Liver (tissue), 9 donors: Measurements from ENCODE around the gene HPCAL1. TPM values are rescaled to one million over a fixed set of nuclear protein-coding genes. Genes with fewer than 3 reads are reported as not detected.
"Not testable (repeated sequence)": the region's sequence is repeated elsewhere in the genome, so short reads cannot be mapped to it uniquely, and the experiment has no call there.

Experiments
- DNase-seq: peaks from one replicate; pipeline ENCODE4 v3.0.0-alpha.2; 2017; ENCODE audit warnings: low spot score
- H3K27ac ChIP-seq, 2 donors: one replicate each; pipeline ENCODE4 v1.7.0; 2013; ENCODE audit warnings: inconsistent platforms in 2 of 2, low read length in 2 of 2, control low read depth in 1 of 2, low read depth in 1 of 2, mild to moderate bottlenecking in 1 of 2
- H3K27me3 ChIP-seq, 4 donors: one replicate each; pipeline versions ENCODE4 v1.6.1 to v1.7.0; 2013; ENCODE audit warnings: low read length in 3 of 4, inconsistent platforms in 1 of 4, mild to moderate bottlenecking in 1 of 4, moderate library complexity in 1 of 4; ENCODE audit not compliant: control insufficient read depth in 4 of 4, insufficient read depth in 4 of 4
- H3K36me3 ChIP-seq, 4 donors: one replicate each; pipeline versions ENCODE4 v1.6.1 to v1.7.0; 2013; ENCODE audit warnings: low read length in 3 of 4, mild to moderate bottlenecking in 3 of 4, low read depth in 1 of 4, moderate library complexity in 1 of 4; ENCODE audit not compliant: control insufficient read depth in 4 of 4, insufficient read depth in 3 of 4
- H3K4me1 ChIP-seq, 4 donors: one replicate each; pipeline versions ENCODE4 v1.6.1 to v1.7.0; 2013; ENCODE audit warnings: low read length in 3 of 4, mild to moderate bottlenecking in 3 of 4, moderate library complexity in 1 of 4; ENCODE audit not compliant: control insufficient read depth in 4 of 4, insufficient read depth in 4 of 4
- H3K4me3 ChIP-seq, 3 donors: one replicate each; pipeline versions ENCODE4 v1.6.1 to v1.7.0; 2013; ENCODE audit warnings: low read length in 3 of 3, control low read depth in 1 of 3, low read depth in 1 of 3, mild to moderate bottlenecking in 1 of 3
- H3K9ac ChIP-seq, 2 donors: one replicate each; pipeline ENCODE4 v1.7.0; 2013; ENCODE audit warnings: low read length in 2 of 2, mild to moderate bottlenecking in 2 of 2, moderate library complexity in 2 of 2, control low read depth in 1 of 2, low read depth in 1 of 2
- H3K9me3 ChIP-seq, 4 donors: one replicate each; pipeline versions ENCODE4 v1.6.1 to v1.7.0; 2013; ENCODE audit warnings: low read length in 3 of 4; ENCODE audit not compliant: control insufficient read depth in 4 of 4
- EGR1 ChIP-seq, 2 donors: IDR thresholded peaks; 2 replicates each; pipeline ENCODE4 v1.6.1; 2016 to 2018; ENCODE audit warnings: antibody characterized with exemption in 2 of 2, low read depth in 2 of 2
- FOXA1 ChIP-seq: IDR thresholded peaks from 2 replicates; pipeline ENCODE4 v1.6.1; 2016; ENCODE audit warnings: antibody characterized with exemption
- FOXA2 ChIP-seq: IDR thresholded peaks from 2 replicates; pipeline ENCODE4 v1.6.1; 2016; ENCODE audit warnings: antibody characterized with exemption
- GABPA ChIP-seq, 2 donors: IDR thresholded peaks in 1 of 2; conservative IDR thresholded peaks in 1 of 2; 2 replicates each; pipeline ENCODE4 v1.6.1; 2016; ENCODE audit warnings: antibody characterized with exemption in 2 of 2, mild to moderate bottlenecking in 1 of 2, moderate library complexity in 1 of 2
- HNF4A ChIP-seq, 2 donors: conservative IDR thresholded peaks; 2 replicates each; pipeline ENCODE4 v1.6.1; 2016; ENCODE audit warnings: antibody characterized with exemption in 2 of 2, mild to moderate bottlenecking in 2 of 2
- HNF4G ChIP-seq: IDR thresholded peaks from 2 replicates; pipeline ENCODE4 v1.6.1; 2016; ENCODE audit warnings: antibody characterized with exemption
- JUND ChIP-seq, 2 donors: IDR thresholded peaks; 2 replicates each; pipeline ENCODE4 v1.6.1; 2016; ENCODE audit warnings: antibody characterized with exemption in 2 of 2
- MAX ChIP-seq: IDR thresholded peaks from 2 replicates; pipeline ENCODE4 v1.6.1; 2016; ENCODE audit warnings: antibody characterized with exemption
- NR2F2 ChIP-seq: IDR thresholded peaks from 2 replicates; pipeline ENCODE4 v1.6.1; 2016; ENCODE audit warnings: antibody characterized with exemption
- RAD21 ChIP-seq, 2 donors: IDR thresholded peaks; 2 replicates each; pipeline ENCODE4 v1.6.1; 2016; ENCODE audit warnings: antibody characterized with exemption in 2 of 2, mild to moderate bottlenecking in 2 of 2
- REST ChIP-seq: IDR thresholded peaks from 2 replicates; pipeline ENCODE4 v1.6.1; 2016; ENCODE audit warnings: antibody characterized with exemption, mild to moderate bottlenecking
- RXRA ChIP-seq, 2 donors: IDR thresholded peaks; 2 replicates each; pipeline ENCODE4 v1.6.1; 2017 to 2018; ENCODE audit warnings: antibody characterized with exemption in 2 of 2, mild to moderate bottlenecking in 1 of 2
- SP1 ChIP-seq: IDR thresholded peaks from 2 replicates; pipeline ENCODE4 v1.6.1; 2018; ENCODE audit warnings: antibody characterized with exemption, mild to moderate bottlenecking
- TAF1 ChIP-seq: conservative IDR thresholded peaks from 2 replicates; pipeline ENCODE4 v1.6.1; 2016; ENCODE audit warnings: antibody characterized with exemption, mild to moderate bottlenecking
- WGBS: extraction: QIAGEN DNeasy Blood & Tissue Kit; methylation state at CpG from one replicate; pipeline ENCODE4 v1.1.7; 2013; 5-methylcytosine and 5-hydroxymethylcytosine counted together
- polyA plus RNA-seq, 2 donors: library from polyadenylated mRNA; stranded (reverse) in 1 of 2; unstranded in 1 of 2; fragments of 200-250 nt in 1 of 2; fragments of >200 nt in 1 of 2; fragmentation: Nextera tagmentation in 1 of 2; extraction: Ambion mirVana in 1 of 2; gene quantifications; one replicate each; pipeline versions ENCODE4 v1.2.1 to v1.2.3, GENCODE V29; 2013 to 2015
- total RNA-seq, 2 donors: library from RNA; depleted of rRNA; stranded (reverse); fragments of >200 nt; gene quantifications; one replicate each; pipeline ENCODE4 v1.2.3, GENCODE V29; 2014
- TF ChIP-seq, protein P1 (sequence below): IDR thresholded peaks from 2 replicates; pipeline ENCODE4 v1.6.1; 2016; ENCODE audit warnings: antibody characterized with exemption
- TF ChIP-seq, protein P2 (sequence below): fragments of 150-350 bp; IDR thresholded peaks from 2 replicates; pipeline ENCODE4 v1.5.1; 2017; ENCODE audit warnings: improper control_type of control experiment, low read depth, low read length; ENCODE audit not compliant: missing input control
- donor health status: healthy.
- donor health status: healthy.
- donor health status: healthy.
- donor health status: healthy.
- donor health status: healthy.

The HPCAL1 gene
- total and polyA plus RNA-seq, 4 donors: 17.3 to 27.9 (median 22.9) TPM

- H3K9ac ChIP-seq: no peak overlapping the region
- H3K27me3 ChIP-seq: no peaks in the 10 kb centered on the region
- no peak overlapping the region for H3K4me3 ChIP-seq
- peaks cover 11 to 49% (median 45%) of the 10 kb centered on the region in 4 donors for H3K36me3 ChIP-seq
- DNase-seq: no peak
- peaks cover 0 to 6% (median 2%) of the 10 kb centered on the region in 4 donors for H3K4me1 ChIP-seq
- no peaks in the 10 kb centered on the region for H3K9me3 ChIP-seq
- WGBS: 96% methylated on average over 6 of the region's 6 CpGs
- TF ChIP-seq HNF4G: no peak
- TF ChIP-seq, protein P1, sequence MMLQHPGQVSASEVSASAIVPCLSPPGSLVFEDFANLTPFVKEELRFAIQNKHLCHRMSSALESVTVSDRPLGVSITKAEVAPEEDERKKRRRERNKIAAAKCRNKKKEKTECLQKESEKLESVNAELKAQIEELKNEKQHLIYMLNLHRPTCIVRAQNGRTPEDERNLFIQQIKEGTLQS: no peak
- TF ChIP-seq JUND (IDR thresholded peaks at IDR 0.05): no peak
- no peak for TF ChIP-seq TAF1
- no peak for TF ChIP-seq SP1
- no peak for TF ChIP-seq GABPA (IDR thresholded peaks at IDR 0.05 in 1 of 2, conservative IDR thresholded peaks at IDR 0.05 in 1 of 2)
- no peak for TF ChIP-seq REST
- no peak for TF ChIP-seq MAX
- TF ChIP-seq FOXA2: no peak
- TF ChIP-seq, protein P2, sequence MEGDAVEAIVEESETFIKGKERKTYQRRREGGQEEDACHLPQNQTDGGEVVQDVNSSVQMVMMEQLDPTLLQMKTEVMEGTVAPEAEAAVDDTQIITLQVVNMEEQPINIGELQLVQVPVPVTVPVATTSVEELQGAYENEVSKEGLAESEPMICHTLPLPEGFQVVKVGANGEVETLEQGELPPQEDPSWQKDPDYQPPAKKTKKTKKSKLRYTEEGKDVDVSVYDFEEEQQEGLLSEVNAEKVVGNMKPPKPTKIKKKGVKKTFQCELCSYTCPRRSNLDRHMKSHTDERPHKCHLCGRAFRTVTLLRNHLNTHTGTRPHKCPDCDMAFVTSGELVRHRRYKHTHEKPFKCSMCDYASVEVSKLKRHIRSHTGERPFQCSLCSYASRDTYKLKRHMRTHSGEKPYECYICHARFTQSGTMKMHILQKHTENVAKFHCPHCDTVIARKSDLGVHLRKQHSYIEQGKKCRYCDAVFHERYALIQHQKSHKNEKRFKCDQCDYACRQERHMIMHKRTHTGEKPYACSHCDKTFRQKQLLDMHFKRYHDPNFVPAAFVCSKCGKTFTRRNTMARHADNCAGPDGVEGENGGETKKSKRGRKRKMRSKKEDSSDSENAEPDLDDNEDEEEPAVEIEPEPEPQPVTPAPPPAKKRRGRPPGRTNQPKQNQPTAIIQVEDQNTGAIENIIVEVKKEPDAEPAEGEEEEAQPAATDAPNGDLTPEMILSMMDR: no peak
- no peak for TF ChIP-seq HNF4A (conservative IDR thresholded peaks at IDR 0.05)
- no peak for TF ChIP-seq NR2F2
- no peak for TF ChIP-seq RXRA (IDR thresholded peaks at IDR 0.05)
- no peak for TF ChIP-seq FOXA1
- no peak for TF ChIP-seq EGR1 (IDR thresholded peaks at IDR 0.05; ENCODE audit: low read depth in 2 of 2)
- no peak overlapping the region for H3K27ac ChIP-seq
These were observed 138.0 kb downstream of the HPCAL1 start for GRCh38 chr2:10440736-10441135.

- Histone ChIP-seq H3K4me3 (no peak overlapping the region), H3K9ac (no peak overlapping the region), H3K4me1 (peaks cover 0 to 10% (median 3%) of the 10 kb centered on the region in 4 donors), H3K27me3 (no peaks in the 10 kb centered on the region), H3K27ac (no peak overlapping the region), H3K36me3 (peaks cover 11 to 49% (median 45%) of the 10 kb centered on the region in 4 donors), H3K9me3 (no peaks in the 10 kb centered on the region)
- WGBS: 93% methylated on average over 8 of the region's 8 CpGs
- DNase-seq: no peak
- TF ChIP-seq HNF4G (no peak), REST (no peak), FOXA1 (no peak), SP1 (no peak), RAD21 (IDR thresholded peaks at IDR 0.05) (no peak), MAX (no peak), JUND (IDR thresholded peaks at IDR 0.05) (no peak), HNF4A (conservative IDR thresholded peaks at IDR 0.05) (no peak), EGR1 (IDR thresholded peaks at IDR 0.05; ENCODE audit: low read depth in 2 of 2) (no peak), FOXA2 (no peak)
- TF ChIP-seq, protein P1: no peak
These were observed 139.2 kb downstream of the HPCAL1 start for GRCh38 chr2:10441948-10442347.

GRCh38 chr2:10442469-10443126 lies 139.9 kb downstream of the HPCAL1 start:
- Histone ChIP-seq H3K36me3 (peaks cover 11 to 49% (median 45%) of the 10 kb centered on the region in 4 donors), H3K4me1 (peaks cover 0 to 14% (median 6%) of the 10 kb centered on the region in 4 donors)
- H3K27ac ChIP-seq, H3K27me3 ChIP-seq, H3K9ac ChIP-seq, H3K9me3 ChIP-seq, H3K4me3 ChIP-seq, DNase-seq: not testable (repeated sequence)
- 95% methylated on average over 2 of the region's 2 CpGs for WGBS
